ENCODE results near the gene SUCLG2. TPM values are rescaled to one million over a fixed set of nuclear protein-coding genes. Genes with fewer than 3 reads are reported as not detected.

The SUCLG2 gene
- total RNA-seq, 2 donors from 2014 or later: 25.5 to 36.6 TPM

DNA sequence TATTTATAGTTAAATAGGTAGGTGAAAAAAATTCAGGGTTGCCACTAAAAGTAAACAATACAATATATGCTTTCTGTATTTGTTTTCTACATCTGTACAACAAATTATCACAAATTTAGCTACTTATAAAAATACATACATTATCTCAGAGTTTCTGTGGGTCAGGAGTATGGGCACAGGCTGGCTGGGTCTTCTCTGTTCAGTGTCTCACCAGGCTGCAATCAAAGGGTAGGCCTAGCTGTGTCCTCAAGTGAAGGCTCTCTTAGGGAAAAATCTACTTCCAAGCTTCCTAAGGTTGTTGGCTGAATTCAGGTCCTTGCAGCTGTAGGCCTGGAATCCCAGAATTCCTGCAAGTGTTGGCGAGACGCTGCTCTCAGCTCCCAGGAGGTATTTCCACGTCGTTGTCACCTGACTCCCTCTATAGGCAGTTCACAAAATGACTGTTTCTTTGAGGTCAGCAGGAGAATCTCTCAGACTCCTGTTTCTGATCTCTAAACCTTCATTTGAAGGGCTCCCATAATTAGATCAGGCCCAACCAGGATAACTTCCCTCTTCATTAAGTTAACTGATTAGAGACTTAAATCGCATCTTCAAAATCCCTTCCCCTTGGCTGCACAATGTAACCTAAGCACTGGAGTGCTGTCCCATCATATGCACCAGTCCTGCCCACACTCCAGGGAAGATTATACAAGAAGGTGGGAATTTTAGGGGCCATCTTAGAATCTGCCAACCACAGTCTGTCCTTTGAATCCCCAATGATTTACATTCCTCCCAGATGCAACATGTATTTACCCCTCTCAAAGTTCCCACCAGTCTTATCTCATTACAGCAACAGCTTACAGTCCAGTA is 296.6 kb downstream of the SUCLG2 start:
- Histone ChIP-seq H3K27me3 (replicated peaks; ENCODE audit: insufficient read depth) (no peaks in the 10 kb centered on the region), H3K4me3 (no peak overlapping the region), H3K9me3 (no peaks in the 10 kb centered on the region), H3K4me1 (ENCODE audit: control insufficient read depth in 1 of 2, low read depth in 2 of 2) (no peaks in the 10 kb centered on the region), H3K36me3 (no peaks in the 10 kb centered on the region), H3K27ac (no peak overlapping the region)
- DNase-seq (ENCODE audit: low spot score) (no peak), ATAC-seq (ENCODE audit: insufficient number of reproducible peaks, low FRiP score, low read depth) (no peak)
- TF ChIP-seq, protein P1, sequence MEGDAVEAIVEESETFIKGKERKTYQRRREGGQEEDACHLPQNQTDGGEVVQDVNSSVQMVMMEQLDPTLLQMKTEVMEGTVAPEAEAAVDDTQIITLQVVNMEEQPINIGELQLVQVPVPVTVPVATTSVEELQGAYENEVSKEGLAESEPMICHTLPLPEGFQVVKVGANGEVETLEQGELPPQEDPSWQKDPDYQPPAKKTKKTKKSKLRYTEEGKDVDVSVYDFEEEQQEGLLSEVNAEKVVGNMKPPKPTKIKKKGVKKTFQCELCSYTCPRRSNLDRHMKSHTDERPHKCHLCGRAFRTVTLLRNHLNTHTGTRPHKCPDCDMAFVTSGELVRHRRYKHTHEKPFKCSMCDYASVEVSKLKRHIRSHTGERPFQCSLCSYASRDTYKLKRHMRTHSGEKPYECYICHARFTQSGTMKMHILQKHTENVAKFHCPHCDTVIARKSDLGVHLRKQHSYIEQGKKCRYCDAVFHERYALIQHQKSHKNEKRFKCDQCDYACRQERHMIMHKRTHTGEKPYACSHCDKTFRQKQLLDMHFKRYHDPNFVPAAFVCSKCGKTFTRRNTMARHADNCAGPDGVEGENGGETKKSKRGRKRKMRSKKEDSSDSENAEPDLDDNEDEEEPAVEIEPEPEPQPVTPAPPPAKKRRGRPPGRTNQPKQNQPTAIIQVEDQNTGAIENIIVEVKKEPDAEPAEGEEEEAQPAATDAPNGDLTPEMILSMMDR (IDR thresholded peaks at IDR 0.05): peak; percentile 13

DNA sequence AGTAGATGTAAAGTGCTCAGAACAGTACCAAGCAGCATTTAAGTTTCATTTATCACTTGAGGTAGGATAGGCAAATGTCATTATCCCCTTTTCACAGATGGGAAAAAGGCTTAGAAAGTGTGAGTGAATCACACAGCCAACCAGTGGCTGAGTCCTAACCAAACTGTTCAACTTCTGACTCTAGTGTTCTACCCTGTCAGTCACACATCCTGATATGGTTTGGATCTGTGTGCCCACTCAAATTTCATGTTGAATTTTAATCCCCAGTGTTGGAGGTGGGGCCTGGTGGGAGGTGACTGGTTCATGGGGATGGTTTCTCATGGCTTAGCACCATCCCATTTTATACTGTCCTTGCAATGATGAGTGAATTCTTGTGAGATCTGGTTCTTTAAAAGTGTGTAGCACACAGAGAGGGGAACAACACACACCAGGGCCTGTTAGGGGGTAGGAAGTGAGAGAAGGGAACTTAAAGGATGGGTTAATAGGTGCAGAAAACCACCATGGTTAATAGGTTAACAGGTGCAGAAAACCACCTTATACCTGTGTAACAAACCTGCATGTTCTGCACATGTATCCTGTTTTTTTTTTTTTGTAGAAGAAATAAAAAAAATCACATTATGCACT is 304.7 kb downstream of the SUCLG2 start:
- ATAC-seq (ENCODE audit: insufficient number of reproducible peaks, low FRiP score, low read depth): no peak
- Histone ChIP-seq H3K27ac (no peak overlapping the region), H3K4me1 (ENCODE audit: control insufficient read depth in 1 of 2, low read depth in 2 of 2) (no peaks in the 10 kb centered on the region), H3K4me3 (no peak overlapping the region), H3K27me3 (replicated peaks; ENCODE audit: insufficient read depth) (no peaks in the 10 kb centered on the region), H3K36me3 (no peaks in the 10 kb centered on the region), H3K9me3 (no peaks in the 10 kb centered on the region)
- DNase-seq (ENCODE audit: low spot score): no peak
- TF ChIP-seq, protein P1 (IDR thresholded peaks at IDR 0.05): no peak

DNA sequence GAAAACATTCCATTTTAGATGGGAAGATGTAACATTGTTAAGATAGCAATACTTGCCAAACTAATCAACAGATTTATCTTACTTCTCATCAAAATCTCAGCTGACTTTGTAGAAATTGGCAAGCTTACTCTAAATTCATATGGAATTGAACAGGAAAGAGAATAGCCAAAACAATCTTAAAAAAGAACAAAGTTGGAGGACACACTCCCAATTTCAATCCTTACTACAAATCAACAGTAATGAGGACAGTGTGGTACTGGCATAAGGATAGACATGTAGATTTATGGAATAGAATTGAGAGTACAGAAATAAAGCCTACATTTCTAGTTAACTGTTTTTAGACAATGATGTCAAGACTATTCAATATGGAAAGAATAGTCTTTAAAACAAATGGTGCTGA is 308.3 kb downstream of the SUCLG2 start:
- DNase-seq (ENCODE audit: low spot score) (no peak), ATAC-seq (ENCODE audit: insufficient number of reproducible peaks, low FRiP score, low read depth) (no peak)
- Histone ChIP-seq H3K4me1 (ENCODE audit: control insufficient read depth in 1 of 2, low read depth in 2 of 2) (no peaks in the 10 kb centered on the region), H3K36me3 (no peaks in the 10 kb centered on the region), H3K27me3 (replicated peaks; ENCODE audit: insufficient read depth) (no peaks in the 10 kb centered on the region), H3K4me3 (no peak overlapping the region), H3K9me3 (no peaks in the 10 kb centered on the region), H3K27ac (no peak overlapping the region)
- TF ChIP-seq, protein P1 (IDR thresholded peaks at IDR 0.05): no peak

DNA sequence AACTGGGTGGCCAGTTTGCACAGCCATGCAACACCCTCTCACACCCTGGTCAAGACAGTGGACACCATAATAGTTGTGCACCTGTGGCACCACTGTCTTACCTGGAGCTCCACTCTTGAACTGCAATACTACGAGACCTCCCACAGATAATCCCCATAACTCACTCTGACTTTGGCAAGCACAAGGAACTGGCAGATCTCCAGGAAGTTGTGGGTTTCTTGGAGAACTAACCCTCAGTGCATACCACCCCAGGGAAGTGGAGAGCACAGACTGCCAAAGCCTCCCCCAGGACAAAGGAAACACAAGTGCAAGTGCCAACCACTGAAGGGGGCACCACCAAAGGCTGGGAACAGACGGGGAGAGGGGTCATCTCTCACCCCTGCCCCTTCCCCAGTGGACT is 318.6 kb downstream of the SUCLG2 start:
- no peaks in the 10 kb centered on the region for H3K36me3 ChIP-seq
- TF ChIP-seq, protein P1 (IDR thresholded peaks at IDR 0.05): no peak
- no peak for ATAC-seq (ENCODE audit: insufficient number of reproducible peaks, low FRiP score, low read depth)

DNA sequence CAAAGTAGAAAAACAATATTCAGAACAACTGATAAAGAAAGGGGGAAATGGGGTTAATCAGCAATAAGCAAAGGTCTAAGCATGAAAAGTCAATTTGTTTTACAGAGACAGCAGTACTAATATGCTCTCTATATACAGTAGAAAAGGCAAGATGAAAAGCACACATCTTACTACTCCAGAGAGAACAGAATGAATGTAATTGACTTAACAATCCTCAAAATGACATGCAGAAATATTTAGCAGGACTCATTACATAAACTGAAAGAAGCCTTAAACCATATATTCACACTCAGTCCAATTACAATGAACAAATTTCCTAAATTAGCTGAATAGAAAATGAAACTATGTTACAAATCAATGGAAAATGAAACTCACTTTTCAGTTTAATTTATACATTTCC is 319.8 kb downstream of the SUCLG2 start:
- Histone ChIP-seq H3K27me3 (replicated peaks; ENCODE audit: insufficient read depth) (no peaks in the 10 kb centered on the region), H3K4me1 (ENCODE audit: control insufficient read depth in 1 of 2, low read depth in 2 of 2) (no peaks in the 10 kb centered on the region)
- DNase-seq (ENCODE audit: low spot score): no peak

More for the DNA sequence above, 318.6 kb downstream of the SUCLG2 start:
- H3K4me3 ChIP-seq: no peak overlapping the region
- no peaks in the 10 kb centered on the region for H3K27me3 ChIP-seq (replicated peaks; ENCODE audit: insufficient read depth)
- peaks cover 8% of the 10 kb centered on the region for H3K9me3 ChIP-seq
- no peaks in the 10 kb centered on the region for H3K4me1 ChIP-seq (ENCODE audit: control insufficient read depth in 1 of 2, low read depth in 2 of 2)
- DNase-seq (ENCODE audit: low spot score): no peak
- H3K27ac ChIP-seq: no peak overlapping the region

More for the DNA sequence above, 319.8 kb downstream of the SUCLG2 start:
- Histone ChIP-seq H3K36me3 (no peaks in the 10 kb centered on the region), H3K4me3 (no peak overlapping the region), H3K27ac (no peak overlapping the region), H3K9me3 (peaks cover 3% of the 10 kb centered on the region)
- TF ChIP-seq, protein P1 (IDR thresholded peaks at IDR 0.05): no peak
- no peak for ATAC-seq (ENCODE audit: insufficient number of reproducible peaks, low FRiP score, low read depth)

All from thoracic aorta (tissue), 2 donors.